HUDEP-2 (cell line): ENCODE measurements around the gene MYO6.

Experiments used
- DNase-seq, 76 experiments: peaks; one replicate each; lab custom pipeline; 2025; ENCODE audit not compliant: unreplicated experiment in 76 of 76; lab: John Stamatoyannopoulos, UW

The MYO6 gene

GRCh38 chr6:75937846-75938245 lies 188.8 kb downstream of the MYO6 start:
- DNase-seq: no peak

GRCh38 chr6:75940564-75940963 lies 191.5 kb downstream of the MYO6 start:
- DNase-seq: no peak

DNA sequence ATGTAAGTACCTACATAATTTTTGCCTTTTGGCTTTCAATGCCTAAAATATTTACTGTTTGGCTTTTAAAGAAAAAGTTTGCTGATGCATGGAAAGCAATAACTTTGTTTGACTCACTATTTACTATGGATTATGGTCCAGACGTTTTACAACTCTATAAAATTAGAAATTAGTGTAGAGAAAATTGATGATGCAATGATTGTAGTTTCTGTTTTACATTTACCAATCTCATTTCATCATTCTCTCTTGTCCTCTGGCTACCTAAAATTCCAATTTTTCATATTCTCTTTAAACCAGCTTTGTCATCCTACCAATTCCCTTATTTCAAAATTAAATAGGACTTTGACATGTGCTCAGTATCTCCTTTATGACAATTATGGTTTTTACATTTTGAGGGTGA lies 192.5 kb downstream of the MYO6 start:
- no peak for DNase-seq

DNA sequence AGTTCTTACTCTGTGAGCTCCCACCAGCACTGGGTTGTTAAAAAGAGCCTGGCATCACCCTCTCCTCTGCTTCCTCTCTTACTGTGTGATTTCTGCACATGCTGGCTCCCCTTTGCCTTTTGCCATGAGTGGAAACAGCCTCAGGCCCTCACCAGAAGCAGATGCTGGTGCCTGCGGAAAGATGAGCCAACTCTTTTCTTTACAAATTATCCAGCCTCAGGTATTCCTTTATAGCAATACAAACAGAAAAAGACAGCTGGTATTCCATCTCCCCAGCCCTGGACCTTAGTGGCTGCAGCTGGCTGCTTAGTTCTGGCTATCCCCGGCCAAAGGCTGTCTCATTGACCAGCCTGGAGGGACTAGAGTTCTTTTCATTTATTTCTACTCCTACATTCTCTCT lies 194.3 kb downstream of the MYO6 start:
- DNase-seq: no peak

GRCh38 chr6:75946146-75946831 lies 197.2 kb downstream of the MYO6 start:
- DNase-seq: no peak

- DNase-seq: peak in 1 of 76 experiments; percentile 7
Measured at GRCh38 chr6:75947935-75948334, 198.9 kb downstream of the MYO6 start.

- no peak for DNase-seq
Measured at GRCh38 chr6:75952128-75952527, 203.1 kb downstream of the MYO6 start.

DNA sequence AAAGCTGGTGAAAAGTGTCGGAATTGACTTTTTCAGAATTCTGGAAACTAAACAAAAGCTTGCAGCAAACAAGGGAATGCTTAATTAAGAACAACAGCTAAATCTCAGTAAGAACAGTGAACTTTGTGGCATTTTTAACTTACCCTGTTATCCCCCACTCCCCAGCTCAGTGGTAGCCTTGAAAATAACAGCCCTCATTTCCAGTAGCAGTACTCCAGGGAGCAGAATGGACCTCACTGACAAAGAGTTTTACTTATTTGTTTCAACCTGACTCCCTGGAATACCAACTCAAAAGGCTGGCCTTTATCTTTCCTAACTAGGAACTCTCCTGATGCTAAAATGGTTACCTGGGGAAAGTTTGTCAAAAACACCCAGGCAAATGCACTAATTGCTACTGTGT lies 214.5 kb downstream of the MYO6 start:
- DNase-seq: no peak

DNA sequence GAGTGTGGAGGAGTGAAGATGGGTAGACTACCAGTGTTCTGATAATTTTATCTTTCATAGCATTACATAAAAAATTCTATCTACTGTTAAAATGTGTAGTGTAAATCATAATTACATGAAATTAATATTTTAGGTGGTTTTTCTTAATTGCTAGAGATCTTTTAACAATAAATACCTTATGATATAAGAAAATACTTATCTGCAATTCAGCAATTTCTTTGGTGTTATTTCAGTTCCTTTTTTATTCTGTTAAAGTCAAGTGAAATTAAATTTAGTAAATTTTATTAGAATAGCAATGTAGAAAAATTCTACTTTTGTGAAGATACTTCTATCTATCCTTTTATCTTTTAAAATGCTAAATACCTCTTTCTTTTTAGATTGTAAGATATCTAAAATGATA lies 219.1 kb downstream of the MYO6 start:
- DNase-seq: no peak
